Glutamatergic neuron (in vitro differentiated cells): ENCODE data around the gene AGBL5. TPM values are rescaled to one million over a fixed set of nuclear protein-coding genes. Genes with fewer than 3 reads are reported as not detected.

ENCODE experiments used
- DNase-seq: peaks from one replicate; pipeline ENCODE4 v3.0.0; 2022
- H3K27ac Mint-ChIP-seq: one replicate; pipeline ENCODE4 v1.8.0; 2020; ENCODE audit warnings: mild to moderate bottlenecking, mixed read lengths, inconsistent platforms; ENCODE audit not compliant: unreplicated experiment
- H3K27me3 Mint-ChIP-seq: one replicate; pipeline ENCODE4 v1.8.0; 2020; ENCODE audit warnings: mild to moderate bottlenecking, moderate library complexity, mixed read lengths, inconsistent platforms; ENCODE audit not compliant: unreplicated experiment
- H3K36me3 Mint-ChIP-seq: one replicate; pipeline ENCODE4 v1.8.0; 2020; ENCODE audit warnings: mild to moderate bottlenecking, mixed read lengths, inconsistent platforms; ENCODE audit not compliant: unreplicated experiment
- H3K4me1 Mint-ChIP-seq: one replicate; pipeline ENCODE4 v1.8.0; 2020; ENCODE audit warnings: mild to moderate bottlenecking, low read depth, mixed read lengths, inconsistent platforms; ENCODE audit not compliant: unreplicated experiment
- H3K4me3 Mint-ChIP-seq: one replicate; pipeline ENCODE4 v1.8.0; 2020; ENCODE audit warnings: mild to moderate bottlenecking, mixed read lengths, inconsistent platforms; ENCODE audit not compliant: unreplicated experiment
- H3K9me3 Mint-ChIP-seq: one replicate; pipeline ENCODE4 v1.8.0; 2020; ENCODE audit warnings: mild to moderate bottlenecking, moderate library complexity, mixed read lengths, inconsistent platforms; ENCODE audit not compliant: unreplicated experiment
- total RNA-seq: library from RNA; stranded (reverse); fragmentation: NEBNext Ultra II Directional; extraction: Animal tissue kit (Norgen Biotek cat#: 25700); gene quantifications from one replicate; pipeline ENCODE4 v1.2.1, GENCODE V29; 2021; ENCODE audit not compliant: unreplicated experiment
- TF ChIP-seq, protein P1 (sequence below): fragments of 200-600 bp; sonication (generic); IDR thresholded peaks from one replicate; pipeline ENCODE4 v1.5.0; 2021; ENCODE audit not compliant: partially characterized antibody, unreplicated experiment

The AGBL5 gene
- total RNA-seq, 1 donor from 2014 or later: 17.3 TPM

DNA sequence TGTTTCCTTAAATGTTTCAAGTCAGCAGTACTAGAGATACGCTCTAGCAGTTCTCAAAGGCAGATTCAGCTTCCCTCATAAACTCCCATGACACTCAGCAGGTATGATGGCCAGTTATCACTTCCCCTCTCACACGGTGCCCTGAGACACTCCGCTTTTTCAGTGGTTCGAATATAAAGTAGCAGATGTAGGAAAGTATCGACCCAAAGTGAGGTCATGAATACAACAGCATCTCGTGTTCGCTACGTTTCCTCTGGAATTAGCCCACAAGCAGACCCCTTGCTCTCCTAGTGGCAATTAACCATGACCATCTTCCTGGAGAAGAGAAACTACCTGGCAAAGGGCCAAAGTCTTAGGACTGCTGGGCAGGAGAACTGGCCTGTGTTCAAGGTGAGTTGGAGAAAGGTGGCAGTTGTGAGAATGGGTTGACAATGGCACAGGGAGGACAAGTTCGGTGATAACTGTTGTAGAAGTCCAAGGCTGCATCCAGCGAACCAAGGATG, 9.3 kb upstream of the AGBL5 start:
- TF ChIP-seq, protein P1, sequence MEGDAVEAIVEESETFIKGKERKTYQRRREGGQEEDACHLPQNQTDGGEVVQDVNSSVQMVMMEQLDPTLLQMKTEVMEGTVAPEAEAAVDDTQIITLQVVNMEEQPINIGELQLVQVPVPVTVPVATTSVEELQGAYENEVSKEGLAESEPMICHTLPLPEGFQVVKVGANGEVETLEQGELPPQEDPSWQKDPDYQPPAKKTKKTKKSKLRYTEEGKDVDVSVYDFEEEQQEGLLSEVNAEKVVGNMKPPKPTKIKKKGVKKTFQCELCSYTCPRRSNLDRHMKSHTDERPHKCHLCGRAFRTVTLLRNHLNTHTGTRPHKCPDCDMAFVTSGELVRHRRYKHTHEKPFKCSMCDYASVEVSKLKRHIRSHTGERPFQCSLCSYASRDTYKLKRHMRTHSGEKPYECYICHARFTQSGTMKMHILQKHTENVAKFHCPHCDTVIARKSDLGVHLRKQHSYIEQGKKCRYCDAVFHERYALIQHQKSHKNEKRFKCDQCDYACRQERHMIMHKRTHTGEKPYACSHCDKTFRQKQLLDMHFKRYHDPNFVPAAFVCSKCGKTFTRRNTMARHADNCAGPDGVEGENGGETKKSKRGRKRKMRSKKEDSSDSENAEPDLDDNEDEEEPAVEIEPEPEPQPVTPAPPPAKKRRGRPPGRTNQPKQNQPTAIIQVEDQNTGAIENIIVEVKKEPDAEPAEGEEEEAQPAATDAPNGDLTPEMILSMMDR: no peak
- Mint-ChIP-seq H3K4me3 (no peak overlapping the region), H3K27me3 (no peaks in the 10 kb centered on the region), H3K9me3 (peaks cover 3% of the 10 kb centered on the region), H3K4me1 (no peaks in the 10 kb centered on the region), H3K36me3 (no peaks in the 10 kb centered on the region), H3K27ac (no peak overlapping the region)
- no peak for DNase-seq

GRCh38 chr2:27042985-27043634, 8.4 kb upstream of the AGBL5 start:
- DNase-seq: no peak
- H3K36me3 Mint-ChIP-seq: no peaks in the 10 kb centered on the region
- no peaks in the 10 kb centered on the region for H3K27me3 Mint-ChIP-seq
- TF ChIP-seq, protein P1: no peak
- H3K4me3 Mint-ChIP-seq: no peak overlapping the region
- peaks cover 3% of the 10 kb centered on the region for H3K9me3 Mint-ChIP-seq
- no peak overlapping the region for H3K27ac Mint-ChIP-seq
- no peaks in the 10 kb centered on the region for H3K4me1 Mint-ChIP-seq

- TF ChIP-seq, protein P1: no peak
- DNase-seq: peak; percentile 68
- H3K36me3 Mint-ChIP-seq: peaks cover 9% of the 10 kb centered on the region
These were observed 1.8 kb upstream of the AGBL5 start for GRCh38 chr2:27049422-27050280.

GRCh38 chr2:27050281-27050995, 1.0 kb upstream of the AGBL5 start:
- peak overlapping the region; percentile 97 for H3K27ac Mint-ChIP-seq
- H3K36me3 Mint-ChIP-seq: peaks cover 9% of the 10 kb centered on the region
- peaks cover 23% of the 10 kb centered on the region for H3K9me3 Mint-ChIP-seq
- peak; percentile 87 for DNase-seq
- peaks cover 25% of the 10 kb centered on the region for H3K27me3 Mint-ChIP-seq
- H3K4me1 Mint-ChIP-seq: peaks cover 7% of the 10 kb centered on the region
- TF ChIP-seq, protein P1: peak; percentile 45
- H3K4me3 Mint-ChIP-seq: peak overlapping the region; percentile 96

More at GRCh38 chr2:27049422-27050280, 1.8 kb upstream of the AGBL5 start:
- Mint-ChIP-seq H3K9me3 (peaks cover 23% of the 10 kb centered on the region), H3K27me3 (peaks cover 25% of the 10 kb centered on the region), H3K4me3 (peak overlapping the region; percentile 96), H3K4me1 (peaks cover 7% of the 10 kb centered on the region), H3K27ac (peak overlapping the region; percentile 97)
